ENCODE data around the gene ARFRP1.

The ARFRP1 gene

DNA sequence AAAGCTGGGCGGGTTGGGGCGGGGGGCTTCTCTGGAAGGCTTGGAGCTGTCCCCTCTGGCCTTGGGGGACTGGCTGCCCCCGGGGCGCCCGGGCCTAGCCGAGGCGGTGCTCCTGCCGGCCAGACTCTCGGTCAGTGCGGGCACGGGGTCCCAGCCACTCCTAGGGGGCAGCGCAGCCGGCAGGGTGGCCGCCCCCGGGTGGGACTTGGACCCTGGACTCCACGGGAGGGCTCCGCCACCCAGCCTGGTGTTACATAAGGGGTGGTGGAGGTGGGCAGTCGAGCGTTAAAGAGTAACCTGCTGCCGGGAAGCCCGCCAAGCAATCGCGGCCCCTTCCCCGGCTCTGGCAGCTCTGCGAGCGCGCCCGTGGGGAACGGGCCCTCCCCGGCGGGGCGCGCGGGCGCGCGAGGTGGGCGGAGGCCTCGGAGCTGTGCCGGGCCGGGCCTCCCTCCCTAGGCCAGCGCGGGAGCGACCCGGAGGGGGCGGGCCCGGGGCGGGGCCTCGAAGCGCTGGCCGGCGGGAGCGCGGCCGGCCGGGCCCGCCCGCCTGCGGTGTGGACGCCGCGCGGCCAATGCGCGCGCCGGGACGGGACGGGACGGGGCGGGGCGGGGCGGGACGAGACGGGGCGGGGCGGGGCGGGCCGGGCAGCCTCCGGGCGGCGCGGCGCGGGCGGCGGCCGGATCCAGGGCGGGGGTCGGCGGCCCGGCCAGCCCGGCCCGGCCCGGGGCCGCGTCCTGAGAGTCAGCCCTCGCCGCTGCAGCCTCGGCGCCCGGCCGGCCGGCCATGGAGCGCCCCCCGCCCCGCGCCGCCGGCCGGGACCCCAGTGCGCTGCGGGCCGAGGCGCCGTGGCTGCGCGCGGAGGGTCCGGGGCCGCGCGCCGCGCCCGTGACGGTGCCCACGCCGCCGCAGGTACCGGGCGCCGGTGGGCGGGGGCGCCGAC lies 31.6 kb upstream of the ARFRP1 start, which contains the start of gene SLC2A4RG:
Gene SLC2A4RG (plus strand): TSS at position 647 of the 940 bp plus-strand sequence. CDS start 137 bp downstream, at position 784.
- TF ChIP-seq POLR2A (IDR thresholded peaks at IDR 0.05; ENCODE audit: low read length) (no peak), GATA1 (IDR thresholded peaks at IDR 0.05; ENCODE audit: low read depth, low read length) (no peak)
- DNase-seq: peak; percentile 88 to 93

- DNase-seq: peak; percentile 56 to 57
- TF ChIP-seq GATA1 (IDR thresholded peaks at IDR 0.05; ENCODE audit: low read depth, low read length) (no peak), POLR2A (IDR thresholded peaks at IDR 0.05; ENCODE audit: low read length) (no peak)
Observed at GRCh38 chr20:63738687-63739129, 30.9 kb upstream of the ARFRP1 start.

GRCh38 chr20:63737945-63738686 lies 30.3 kb upstream of the ARFRP1 start:
- TF ChIP-seq POLR2A (IDR thresholded peaks at IDR 0.05; ENCODE audit: low read length): no peak
- no peak for TF ChIP-seq GATA1 (IDR thresholded peaks at IDR 0.05; ENCODE audit: low read depth, low read length)
- DNase-seq: peak in 1 of 2 experiments; percentile 33

DNA sequence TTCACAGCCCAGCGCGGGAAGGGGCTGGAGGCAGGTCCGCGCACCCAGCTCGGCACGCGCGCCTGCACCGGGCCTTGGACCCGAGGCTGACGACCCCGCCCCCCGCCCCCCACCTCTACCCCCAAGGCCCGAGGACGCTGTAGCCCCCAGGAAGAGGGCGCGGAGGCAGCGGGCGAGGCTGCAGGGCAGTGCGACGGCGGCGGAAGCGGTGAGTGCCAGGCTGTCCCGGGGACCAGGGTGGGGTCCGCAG lies 29.8 kb upstream of the ARFRP1 start:
- no peak for DNase-seq
- no peak for TF ChIP-seq POLR2A (IDR thresholded peaks at IDR 0.05; ENCODE audit: low read length)
- TF ChIP-seq GATA1 (IDR thresholded peaks at IDR 0.05; ENCODE audit: low read depth, low read length): no peak

DNA sequence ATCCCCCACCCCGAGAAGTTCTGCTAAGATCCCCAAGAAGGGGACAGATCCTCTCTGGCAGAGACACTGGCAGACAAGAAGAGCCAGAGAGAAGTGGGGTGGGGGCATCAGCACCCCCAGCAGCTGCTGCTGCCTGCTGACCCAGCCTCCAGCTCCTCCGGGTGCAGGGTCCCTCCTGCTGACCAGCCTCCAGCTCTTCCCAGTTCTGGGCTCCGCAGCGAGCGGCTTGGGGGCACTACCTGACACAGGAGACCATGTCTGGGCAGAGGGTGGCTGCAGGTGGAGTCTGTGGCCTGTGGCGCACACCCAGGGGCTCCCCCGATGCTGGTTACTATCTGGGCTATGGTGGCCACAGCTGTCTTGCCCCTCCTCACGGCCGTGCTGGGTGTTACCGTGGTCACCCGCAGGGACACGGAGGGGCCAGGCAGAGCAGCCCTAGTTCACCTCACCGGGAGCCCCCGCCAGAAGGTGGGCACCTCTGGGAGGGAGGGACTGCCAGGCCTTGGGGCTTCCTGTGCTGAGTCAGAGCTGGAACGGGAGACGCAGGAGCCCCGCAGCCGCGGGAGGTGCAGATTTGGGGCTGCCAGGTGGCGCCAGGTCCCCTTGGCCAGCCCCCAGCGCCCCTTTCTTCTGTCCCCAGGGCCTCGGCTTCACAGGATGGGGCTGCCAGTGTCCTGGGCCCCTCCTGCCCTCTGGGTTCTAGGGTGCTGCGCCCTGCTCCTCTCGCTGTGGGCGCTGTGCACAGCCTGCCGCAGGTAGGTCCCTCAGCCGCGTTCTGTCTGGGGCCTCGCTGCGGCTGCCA lies 29.3 kb upstream of the ARFRP1 start:
- no peak for DNase-seq

DNA sequence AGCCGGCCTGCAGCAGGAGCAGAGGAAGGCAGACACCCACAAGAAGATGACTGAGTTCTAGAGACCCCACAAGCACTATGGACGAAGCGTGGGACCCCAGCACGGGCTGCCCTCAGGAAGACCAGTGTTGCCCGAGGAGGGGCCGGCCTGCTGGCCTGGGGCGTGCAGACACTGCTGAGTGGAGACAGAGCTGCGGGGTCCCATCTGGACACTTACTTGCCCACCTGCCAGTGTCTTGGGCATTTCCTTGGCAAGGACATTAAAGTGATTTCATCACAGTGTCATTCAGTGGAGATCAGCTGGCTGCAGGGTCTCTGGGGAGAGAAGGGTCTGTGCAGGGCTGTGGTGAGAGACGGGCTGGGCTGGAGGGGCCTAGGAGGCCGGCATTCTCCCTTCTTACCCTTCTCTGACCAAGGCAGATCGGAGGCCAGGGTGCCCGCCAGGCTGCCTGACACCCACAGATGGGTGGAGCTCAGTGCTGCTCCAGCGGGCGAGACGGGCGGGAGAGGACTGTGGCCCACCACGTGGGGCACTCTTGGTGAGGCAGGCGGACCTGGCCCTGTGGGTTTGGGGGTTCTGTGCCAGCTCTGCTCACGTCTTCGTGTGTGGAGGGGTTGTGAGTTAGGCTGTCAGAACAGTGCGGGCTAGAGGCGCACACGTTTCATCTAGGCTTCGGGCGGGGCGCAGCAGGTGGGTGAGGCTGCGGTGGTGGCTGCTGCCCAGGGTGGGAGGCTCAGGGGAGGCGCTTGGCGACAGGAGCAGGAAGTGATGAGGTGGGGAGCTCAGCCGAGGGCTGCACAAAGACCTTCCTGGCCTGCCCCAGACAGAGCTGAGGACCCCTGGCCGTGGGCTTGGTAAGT lies 28.3 kb upstream of the ARFRP1 start, which contains the start of gene LIME1:
Gene LIME1 (plus strand): TSS at position 806 of the 860 bp plus-strand sequence. CDS start 886 bp downstream, outside the sequence.
- TF ChIP-seq POLR2A (IDR thresholded peaks at IDR 0.05; ENCODE audit: low read length) (no peak), GATA1 (IDR thresholded peaks at IDR 0.05; ENCODE audit: low read depth, low read length) (no peak)
- DNase-seq: no peak

More for the DNA sequence above, 29.3 kb upstream of the ARFRP1 start:
- TF ChIP-seq POLR2A (IDR thresholded peaks at IDR 0.05; ENCODE audit: low read length) (no peak), GATA1 (IDR thresholded peaks at IDR 0.05; ENCODE audit: low read depth, low read length) (no peak)

GRCh38 chr20:63734946-63735858 lies 27.4 kb upstream of the ARFRP1 start:
- DNase-seq: no peak
- TF ChIP-seq POLR2A (IDR thresholded peaks at IDR 0.05; ENCODE audit: low read length): no peak
- no peak for TF ChIP-seq GATA1 (IDR thresholded peaks at IDR 0.05; ENCODE audit: low read depth, low read length)

DNA sequence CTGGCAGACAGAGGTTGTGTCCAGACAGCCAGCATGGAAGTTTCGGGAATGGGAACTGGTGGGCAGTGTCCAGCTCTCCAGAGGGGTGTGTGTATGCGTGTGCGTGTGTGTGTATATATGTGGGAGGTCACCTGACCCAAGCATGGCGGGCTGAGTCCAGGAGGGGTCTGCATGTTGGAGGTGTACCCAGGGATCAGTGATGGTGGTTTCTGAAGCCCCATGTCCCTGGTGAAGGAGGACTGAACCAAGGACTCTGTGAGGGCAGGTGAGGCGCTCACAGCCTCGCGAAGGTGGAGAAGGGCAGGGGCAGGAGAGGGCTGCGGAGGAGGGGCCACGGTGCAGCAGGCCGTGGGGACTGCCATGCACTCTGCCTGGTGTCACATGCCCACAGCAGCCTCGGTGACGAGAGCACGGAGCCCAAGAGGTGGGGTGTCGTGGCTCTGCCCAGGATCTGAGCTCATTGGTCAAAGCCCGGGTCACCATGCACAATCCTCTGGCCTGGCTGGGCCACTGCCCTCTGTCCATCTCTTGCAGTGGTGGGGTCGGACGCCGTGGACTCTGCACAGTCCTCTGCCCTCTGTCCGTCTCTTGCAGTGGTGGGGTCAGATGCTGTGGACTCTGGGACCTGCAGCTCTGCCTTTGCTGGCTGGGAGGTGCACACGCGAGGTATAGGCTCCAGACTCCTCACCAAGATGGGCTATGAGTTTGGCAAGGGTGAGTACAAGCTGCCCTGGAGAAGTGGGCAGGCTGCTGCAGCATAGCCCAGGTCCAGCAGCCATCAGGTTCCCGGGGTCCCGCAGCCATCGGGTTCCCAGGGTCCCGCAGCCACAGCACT lies 26.6 kb upstream of the ARFRP1 start:
- DNase-seq: no peak
- TF ChIP-seq POLR2A (IDR thresholded peaks at IDR 0.05; ENCODE audit: low read length) (no peak), GATA1 (IDR thresholded peaks at IDR 0.05; ENCODE audit: low read depth, low read length) (no peak)

DNA sequence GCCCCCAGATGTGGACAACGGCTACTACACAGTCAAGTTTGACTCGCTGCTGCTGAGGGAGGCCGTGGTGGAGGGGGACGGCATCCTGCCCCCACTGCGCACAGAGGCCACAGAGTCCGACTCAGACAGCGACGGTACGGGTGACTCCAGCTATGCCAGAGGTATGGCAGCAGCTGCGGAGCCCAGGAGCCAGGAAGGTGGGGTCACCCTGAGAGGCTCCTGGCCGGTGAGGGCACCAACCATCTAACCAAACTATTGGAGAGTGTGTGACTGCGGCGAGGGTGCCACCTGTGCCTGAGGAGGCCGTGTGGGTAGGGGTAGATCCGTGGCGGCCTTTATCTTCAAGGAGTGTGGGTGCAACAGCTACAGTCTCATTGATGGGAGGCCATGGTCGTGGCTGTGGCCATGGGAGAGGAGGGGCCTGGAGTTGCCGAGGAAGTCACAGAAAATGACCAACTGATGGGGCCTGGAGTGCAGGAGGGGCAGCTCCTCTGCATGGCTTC lies 25.9 kb upstream of the ARFRP1 start:
- TF ChIP-seq GATA1 (IDR thresholded peaks at IDR 0.05; ENCODE audit: low read depth, low read length) (no peak), POLR2A (IDR thresholded peaks at IDR 0.05; ENCODE audit: low read length) (no peak)
- no peak for DNase-seq

- no peak for DNase-seq
- TF ChIP-seq POLR2A (IDR thresholded peaks at IDR 0.05; ENCODE audit: low read length): no peak
- TF ChIP-seq GATA1 (IDR thresholded peaks at IDR 0.05; ENCODE audit: low read depth, low read length): no peak
Observed at GRCh38 chr20:63733117-63733516, 25.3 kb upstream of the ARFRP1 start.
